ENCODE results near the gene GGN.

Gene GGN

DNA sequence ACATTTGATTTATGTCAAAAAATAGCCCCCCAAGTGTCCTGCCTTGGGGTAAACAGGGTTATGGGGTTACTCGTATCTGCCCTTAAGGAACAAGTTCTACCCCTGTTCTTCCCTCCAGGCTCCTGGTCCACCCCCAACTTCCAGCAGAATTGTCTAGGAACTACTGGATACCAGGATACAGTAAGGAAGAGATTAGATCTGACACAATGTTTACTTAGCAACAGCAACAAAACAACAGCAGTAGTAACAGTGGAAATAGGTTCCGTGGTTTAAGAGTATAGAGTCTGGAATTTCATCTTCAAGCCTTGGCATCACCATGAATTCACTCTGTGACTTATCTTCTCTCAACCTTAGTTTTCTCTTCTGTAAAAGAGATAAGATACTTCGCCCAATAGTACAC, 13.3 kb upstream of the GGN start:
- DNase-seq (ENCODE audit: insufficient read length, low spot score): no peak
- TF ChIP-seq, protein P1, sequence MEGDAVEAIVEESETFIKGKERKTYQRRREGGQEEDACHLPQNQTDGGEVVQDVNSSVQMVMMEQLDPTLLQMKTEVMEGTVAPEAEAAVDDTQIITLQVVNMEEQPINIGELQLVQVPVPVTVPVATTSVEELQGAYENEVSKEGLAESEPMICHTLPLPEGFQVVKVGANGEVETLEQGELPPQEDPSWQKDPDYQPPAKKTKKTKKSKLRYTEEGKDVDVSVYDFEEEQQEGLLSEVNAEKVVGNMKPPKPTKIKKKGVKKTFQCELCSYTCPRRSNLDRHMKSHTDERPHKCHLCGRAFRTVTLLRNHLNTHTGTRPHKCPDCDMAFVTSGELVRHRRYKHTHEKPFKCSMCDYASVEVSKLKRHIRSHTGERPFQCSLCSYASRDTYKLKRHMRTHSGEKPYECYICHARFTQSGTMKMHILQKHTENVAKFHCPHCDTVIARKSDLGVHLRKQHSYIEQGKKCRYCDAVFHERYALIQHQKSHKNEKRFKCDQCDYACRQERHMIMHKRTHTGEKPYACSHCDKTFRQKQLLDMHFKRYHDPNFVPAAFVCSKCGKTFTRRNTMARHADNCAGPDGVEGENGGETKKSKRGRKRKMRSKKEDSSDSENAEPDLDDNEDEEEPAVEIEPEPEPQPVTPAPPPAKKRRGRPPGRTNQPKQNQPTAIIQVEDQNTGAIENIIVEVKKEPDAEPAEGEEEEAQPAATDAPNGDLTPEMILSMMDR (IDR thresholded peaks at IDR 0.05; ENCODE audit: insufficient read depth, missing control alignments): no peak
- FAIRE-seq: no peak

DNA sequence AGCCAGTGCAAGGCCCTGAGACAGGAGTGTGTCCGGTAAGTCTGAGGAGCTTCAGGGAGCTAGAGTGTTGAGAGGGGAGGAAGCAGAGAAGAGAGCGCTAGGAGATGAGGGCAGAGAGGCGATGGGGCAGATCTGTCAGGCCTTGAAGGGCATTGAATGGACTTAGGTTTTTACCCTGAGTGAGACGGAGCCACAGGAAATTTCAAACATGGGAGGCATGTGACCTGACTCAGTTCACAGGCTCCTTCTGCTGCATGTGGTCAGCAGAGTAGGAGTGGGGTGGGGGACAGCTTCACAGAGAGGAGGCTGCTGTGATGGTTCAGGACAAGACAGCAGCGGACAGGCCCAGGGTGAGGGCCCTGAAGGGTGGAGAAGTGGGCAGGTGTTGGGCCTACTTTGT, 12.5 kb upstream of the GGN start:
- TF ChIP-seq, protein P1 (IDR thresholded peaks at IDR 0.05; ENCODE audit: insufficient read depth, missing control alignments): no peak
- no peak for FAIRE-seq
- no peak for DNase-seq (ENCODE audit: insufficient read length, low spot score)

DNA sequence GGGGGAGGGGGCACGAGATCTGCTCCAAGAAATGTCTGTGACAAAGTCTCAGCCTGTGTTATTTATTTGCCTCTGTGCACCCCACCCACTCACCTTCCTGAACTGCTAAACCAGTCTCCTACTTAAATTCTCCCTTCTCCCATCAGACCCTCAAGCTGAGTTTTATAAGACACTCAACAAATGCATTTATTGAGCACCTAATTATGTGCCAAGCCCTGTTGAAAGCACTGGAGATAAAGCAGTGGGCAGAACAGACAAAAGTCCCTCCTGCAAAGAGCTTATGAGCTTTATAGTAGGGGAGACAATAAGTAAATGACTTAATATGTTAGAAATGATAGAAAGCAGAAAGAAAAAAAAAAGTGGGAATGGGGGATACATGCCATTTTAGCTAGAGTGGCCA, 11.7 kb upstream of the GGN start:
- DNase-seq (ENCODE audit: insufficient read length, low spot score): no peak
- no peak for FAIRE-seq
- TF ChIP-seq, protein P1 (IDR thresholded peaks at IDR 0.05; ENCODE audit: insufficient read depth, missing control alignments): no peak

DNA sequence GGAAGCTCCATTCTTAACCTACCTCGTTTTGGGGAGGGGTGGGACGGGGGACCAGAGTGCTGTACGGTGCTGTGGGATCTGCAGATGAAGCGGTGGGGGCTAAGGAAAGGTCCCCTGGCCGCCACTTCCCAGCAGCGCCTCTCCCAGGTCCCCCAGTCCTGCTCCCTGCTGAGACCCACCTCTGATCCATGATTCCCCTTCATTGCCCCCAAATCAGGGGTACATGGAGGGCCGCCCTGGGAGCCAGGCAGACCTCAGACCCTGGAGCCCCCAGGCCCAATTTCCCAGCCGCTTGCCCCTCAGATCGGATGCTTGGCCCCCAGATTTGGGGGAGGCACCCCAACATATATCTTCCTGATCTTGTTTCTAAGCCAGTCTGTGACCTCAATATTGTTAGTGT, 11.2 kb upstream of the GGN start:
- TF ChIP-seq, protein P1 (IDR thresholded peaks at IDR 0.05; ENCODE audit: insufficient read depth, missing control alignments): no peak
- FAIRE-seq (no peak), DNase-seq (ENCODE audit: insufficient read length, low spot score) (no peak)

DNA sequence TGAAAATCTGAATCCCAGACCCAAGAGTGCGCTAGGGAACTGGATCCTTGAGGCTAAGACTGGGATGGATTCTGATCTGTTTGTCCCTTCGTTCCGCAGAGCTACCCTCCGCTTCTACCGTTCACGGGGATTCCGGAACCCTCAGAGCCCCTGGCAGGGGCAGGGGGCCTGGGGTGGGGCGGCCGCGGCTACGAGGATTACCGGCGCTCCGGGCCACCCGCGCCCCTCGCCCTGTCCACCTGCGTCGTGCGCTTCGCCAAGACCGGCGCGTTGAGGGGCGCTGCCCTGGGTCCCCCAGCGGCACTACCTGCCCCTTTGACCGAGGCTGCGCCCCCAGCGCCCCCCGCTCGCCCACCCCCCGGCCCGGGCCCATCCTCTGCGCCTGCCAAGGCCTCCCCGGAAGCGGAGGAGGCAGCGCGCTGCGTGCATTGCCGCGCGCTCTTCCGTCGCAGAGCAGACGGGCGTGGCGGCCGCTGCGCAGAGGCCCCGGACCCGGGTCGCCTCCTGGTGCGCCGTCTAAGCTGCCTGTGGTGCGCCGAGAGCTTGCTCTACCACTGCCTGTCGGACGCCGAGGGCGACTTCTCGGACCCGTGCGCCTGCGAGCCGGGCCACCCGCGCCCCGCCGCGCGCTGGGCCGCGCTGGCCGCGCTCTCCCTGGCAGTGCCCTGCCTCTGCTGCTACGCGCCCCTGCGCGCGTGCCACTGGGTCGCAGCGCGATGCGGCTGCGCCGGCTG, 7.7 kb upstream of the GGN start:
- no peak for DNase-seq (ENCODE audit: insufficient read length, low spot score)
- no peak for FAIRE-seq
- TF ChIP-seq, protein P1 (IDR thresholded peaks at IDR 0.05; ENCODE audit: insufficient read depth, missing control alignments): no peak

DNA sequence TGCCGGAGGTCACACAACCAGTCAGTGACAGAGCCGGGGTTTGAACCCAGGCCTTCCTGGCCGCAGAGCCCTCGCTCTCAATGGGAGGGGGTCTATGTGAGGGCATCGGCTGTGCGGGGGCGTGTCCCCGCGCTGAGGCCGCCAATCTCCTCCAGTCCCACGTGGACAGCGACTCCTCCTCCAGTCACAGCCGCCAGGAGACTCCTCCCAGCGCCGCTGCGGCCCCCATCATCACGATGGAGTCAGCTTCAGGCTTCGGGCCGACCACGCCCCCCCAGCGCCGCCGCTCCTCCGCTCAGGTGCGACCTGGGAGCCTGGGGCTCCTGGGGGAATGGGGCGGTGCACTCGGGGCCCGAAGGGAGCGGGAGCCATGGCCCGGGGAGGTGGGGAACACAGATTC, 6.7 kb upstream of the GGN start:
- TF ChIP-seq, protein P1 (IDR thresholded peaks at IDR 0.05; ENCODE audit: insufficient read depth, missing control alignments): no peak
- DNase-seq (ENCODE audit: insufficient read length, low spot score) (no peak), FAIRE-seq (no peak)

DNA sequence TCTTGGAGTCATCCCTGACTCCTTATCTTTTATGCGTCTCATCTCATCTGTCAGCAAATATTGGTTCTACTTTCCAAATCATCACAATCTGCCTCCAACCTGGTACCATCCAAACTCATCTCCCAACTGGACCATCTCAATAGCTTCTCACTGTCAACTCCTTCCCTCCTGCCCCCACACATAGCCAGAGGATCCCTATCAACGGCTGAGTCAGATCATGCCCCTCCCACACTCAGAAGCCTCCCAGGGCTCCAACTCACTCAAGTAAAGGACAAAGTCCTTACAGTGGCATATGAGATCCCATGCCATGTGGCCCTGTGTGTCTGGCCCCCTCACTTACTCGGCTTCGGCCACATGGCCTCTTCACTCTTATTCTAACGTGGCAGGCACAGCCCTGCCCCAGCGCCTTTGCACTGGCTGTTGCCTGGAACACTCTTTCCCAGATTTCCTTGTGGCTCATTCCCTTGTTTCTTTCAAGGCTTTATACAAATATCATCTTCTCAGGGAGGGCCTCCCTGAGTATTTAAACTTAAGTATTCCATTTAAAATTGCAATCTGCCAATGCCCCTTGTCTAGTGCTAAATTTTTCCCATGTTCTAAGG, 5.0 kb upstream of the GGN start:
- TF ChIP-seq, protein P1 (IDR thresholded peaks at IDR 0.05; ENCODE audit: insufficient read depth, missing control alignments): no peak
- no peak for FAIRE-seq
- no peak for DNase-seq (ENCODE audit: insufficient read length, low spot score)

All from D721Med (cell line).